MCF 10A (cell line): ENCODE data around the gene E2F7. TPM values are rescaled to one million over a fixed set of nuclear protein-coding genes. Genes with fewer than 3 reads are reported as not detected.
A peak's percentile ranks its signal among the peaks of the same experiment; 100 is the strongest.

ENCODE experiments used
- BruUV-seq: library from RNA; stranded (reverse); fragments of 400-500 nt; replicated peaks from 2 replicates; lab custom pipeline; 2021; lab: Mats Ljungman, UMichigan
- CTCF ChIA-PET: fragments of 300-600 bp; sonication (Branson Sonifier 250); formaldehyde crosslinking; extraction: SDS; loops from one replicate; lab custom pipeline; 2021; ENCODE audit warnings: antibody characterized with exemption, inconsistent platforms; lab: Yijun Ruan, JAX
- POLR2A ChIA-PET: fragments of 300-600, 350-650 bp; sonication (Branson Sonifier 250); formaldehyde crosslinking; extraction: SDS; loops from one replicate; lab custom pipeline; 2020; ENCODE audit warnings: antibody characterized with exemption, inconsistent platforms; lab: Yijun Ruan, JAX
- DNase-seq: peaks from one replicate; pipeline ENCODE4 v3.0.0-alpha.2; 2018; ENCODE audit not compliant: unreplicated experiment
- H3K27ac Mint-ChIP-seq: one replicate; pipeline ENCODE4 v1.8.0; 2022; ENCODE audit warnings: mild to moderate bottlenecking, low read depth, mixed read lengths; ENCODE audit not compliant: unreplicated experiment
- H3K27me3 Mint-ChIP-seq: one replicate; pipeline ENCODE4 v1.8.0; 2022; ENCODE audit warnings: mixed read lengths; ENCODE audit not compliant: insufficient read depth, unreplicated experiment
- H3K36me3 Mint-ChIP-seq: one replicate; pipeline ENCODE4 v1.8.0; 2022; ENCODE audit warnings: mild to moderate bottlenecking, moderate library complexity, mixed read lengths; ENCODE audit not compliant: insufficient read depth, unreplicated experiment
- H3K4me1 Mint-ChIP-seq: one replicate; pipeline ENCODE4 v1.8.0; 2022; ENCODE audit warnings: mixed read lengths; ENCODE audit not compliant: insufficient read depth, unreplicated experiment
- H3K4me3 Mint-ChIP-seq: one replicate; pipeline ENCODE4 v1.8.0; 2022; ENCODE audit warnings: mild to moderate bottlenecking, moderate library complexity, mixed read lengths; ENCODE audit not compliant: unreplicated experiment
- H3K9me3 Mint-ChIP-seq: one replicate; pipeline ENCODE4 v1.8.0; 2022; ENCODE audit warnings: mixed read lengths; ENCODE audit not compliant: unreplicated experiment
- intact Hi-C: fragments of 100-400 bp; cut with micrococcal nuclease; formaldehyde crosslinking; loops from 2 replicates; pipeline ENCODE4 v1.14.1; 2022
- total RNA-seq: library from RNA; stranded (reverse); gene quantifications from 2 replicates; pipeline ENCODE4 v1.2.3, GENCODE V29; 2022
- TF ChIP-seq, protein P1 (sequence below): fragments of 200-600 bp; IDR thresholded peaks from one replicate; pipeline ENCODE4 v1.8.0; 2022; ENCODE audit warnings: antibody characterized with exemption, mild to moderate bottlenecking; ENCODE audit not compliant: unreplicated experiment

Gene E2F7
- total RNA-seq, 1 experiment from 2014 or later, result 34.4 TPM

DNA sequence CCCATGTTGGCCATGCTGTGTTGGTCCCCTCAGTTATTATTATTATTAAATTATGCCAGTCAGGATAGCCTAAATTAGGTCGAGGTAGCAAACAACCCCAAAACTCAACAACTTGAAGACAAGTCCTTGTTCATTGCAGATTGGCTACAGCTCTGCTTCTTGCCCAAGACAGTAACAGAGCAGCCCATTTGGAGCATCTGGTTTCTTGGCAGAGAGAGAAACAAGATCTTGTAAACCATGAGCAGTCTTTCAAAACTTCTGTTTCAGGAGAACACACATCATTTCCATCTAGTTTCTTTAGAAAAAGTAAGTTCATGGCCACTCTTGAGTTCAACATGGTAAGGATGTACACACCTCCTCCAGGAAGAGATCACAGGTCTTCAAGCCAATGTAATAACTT lies 52.3 kb downstream of the E2F7 start:
- Mint-ChIP-seq H3K36me3 (peaks cover 3% of the 10 kb centered on the region), H3K27ac (no peak overlapping the region), H3K27me3 (no peaks in the 10 kb centered on the region), H3K4me3 (no peak overlapping the region), H3K4me1 (peaks cover 4% of the 10 kb centered on the region), H3K9me3 (no peaks in the 10 kb centered on the region)
- ChIA-PET CTCF (interaction anchor here (1.0 to 11.6 kb wide), 6 partner anchors 47 to 392 kb away, joined by 3 to 200 read pairs (median 4); no protein-coding TSS in a partner anchor), POLR2A (interaction anchor here (0.6 to 1.3 kb wide), 2 partner anchors 21 to 61 kb away, joined by 3 read pairs; no protein-coding TSS in a partner anchor)
- no TSS peak for BruUV-seq
- DNase-seq, result no peak
- TF ChIP-seq, protein P1, sequence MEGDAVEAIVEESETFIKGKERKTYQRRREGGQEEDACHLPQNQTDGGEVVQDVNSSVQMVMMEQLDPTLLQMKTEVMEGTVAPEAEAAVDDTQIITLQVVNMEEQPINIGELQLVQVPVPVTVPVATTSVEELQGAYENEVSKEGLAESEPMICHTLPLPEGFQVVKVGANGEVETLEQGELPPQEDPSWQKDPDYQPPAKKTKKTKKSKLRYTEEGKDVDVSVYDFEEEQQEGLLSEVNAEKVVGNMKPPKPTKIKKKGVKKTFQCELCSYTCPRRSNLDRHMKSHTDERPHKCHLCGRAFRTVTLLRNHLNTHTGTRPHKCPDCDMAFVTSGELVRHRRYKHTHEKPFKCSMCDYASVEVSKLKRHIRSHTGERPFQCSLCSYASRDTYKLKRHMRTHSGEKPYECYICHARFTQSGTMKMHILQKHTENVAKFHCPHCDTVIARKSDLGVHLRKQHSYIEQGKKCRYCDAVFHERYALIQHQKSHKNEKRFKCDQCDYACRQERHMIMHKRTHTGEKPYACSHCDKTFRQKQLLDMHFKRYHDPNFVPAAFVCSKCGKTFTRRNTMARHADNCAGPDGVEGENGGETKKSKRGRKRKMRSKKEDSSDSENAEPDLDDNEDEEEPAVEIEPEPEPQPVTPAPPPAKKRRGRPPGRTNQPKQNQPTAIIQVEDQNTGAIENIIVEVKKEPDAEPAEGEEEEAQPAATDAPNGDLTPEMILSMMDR, result no peak
- intact Hi-C loops, result loop anchor here (10.0 kb wide), 1 partner anchor 188 kb away; no protein-coding TSS in a partner anchor

DNA sequence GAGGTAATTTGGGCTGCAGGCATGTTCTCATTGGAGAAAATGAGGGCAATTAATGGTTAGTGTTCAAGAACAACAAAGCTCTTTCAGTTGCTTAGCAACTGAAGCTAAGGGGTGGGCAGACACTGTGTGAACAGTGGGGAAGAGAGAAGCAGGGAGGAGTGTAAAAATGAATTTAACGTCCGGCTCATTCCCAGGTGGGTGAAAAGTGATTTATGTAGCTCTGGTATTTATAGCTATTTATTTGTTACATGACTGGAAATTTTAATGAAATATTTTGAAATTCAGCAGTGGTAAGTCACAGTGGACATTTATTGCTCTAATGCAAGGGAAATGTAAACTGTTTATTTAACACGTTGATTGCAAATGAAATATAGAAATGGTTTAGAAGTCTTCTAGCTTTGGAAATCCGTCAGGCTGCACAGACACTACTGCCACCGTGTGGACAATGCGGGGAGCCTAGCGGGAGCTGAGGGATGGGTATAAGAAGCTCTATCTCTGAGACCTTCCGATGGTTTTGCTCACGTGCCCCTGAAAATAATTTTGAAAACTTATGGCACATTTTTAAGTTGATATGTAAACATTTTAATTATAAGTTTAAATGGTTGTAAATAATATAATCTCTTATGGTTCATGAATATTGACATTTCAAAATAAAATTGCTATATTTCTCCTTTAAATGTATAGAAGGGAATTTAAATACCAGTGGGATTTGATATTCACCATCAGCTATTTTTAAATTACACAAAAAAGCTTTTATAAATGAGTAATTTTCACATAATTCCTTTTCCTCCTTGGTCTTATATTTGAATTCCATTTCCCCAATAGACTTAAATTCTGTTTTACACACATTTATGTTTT lies 54.4 kb downstream of the E2F7 start:
- no peaks in the 10 kb centered on the region for H3K9me3 Mint-ChIP-seq
- POLR2A ChIA-PET, result interaction anchor here (0.6 to 1.0 kb wide), 7 partner anchors 44 to 211 kb away, joined by 3 to 5 read pairs (median 4); no protein-coding TSS in a partner anchor
- peak; percentile 79 for DNase-seq
- intact Hi-C loops, result loop anchor here (1.0 to 10.0 kb wide), 4 partner anchors 58 to 390 kb away; partner anchors contain the start of gene CSRP2
- CTCF ChIA-PET, result interaction anchor here (0.6 to 11.6 kb wide), 74 partner anchors 10 to 922 kb away, joined by 3 to 200 read pairs (median 4); partner anchors contain the start of gene CSRP2
- H3K27ac Mint-ChIP-seq, result no peak overlapping the region
- no peak overlapping the region for H3K4me3 Mint-ChIP-seq
- TF ChIP-seq, protein P1, result peak; percentile 86
- peaks cover 4% of the 10 kb centered on the region for H3K4me1 Mint-ChIP-seq
- no peaks in the 10 kb centered on the region for H3K36me3 Mint-ChIP-seq
- no TSS peak for BruUV-seq
- H3K27me3 Mint-ChIP-seq, result no peaks in the 10 kb centered on the region

DNA sequence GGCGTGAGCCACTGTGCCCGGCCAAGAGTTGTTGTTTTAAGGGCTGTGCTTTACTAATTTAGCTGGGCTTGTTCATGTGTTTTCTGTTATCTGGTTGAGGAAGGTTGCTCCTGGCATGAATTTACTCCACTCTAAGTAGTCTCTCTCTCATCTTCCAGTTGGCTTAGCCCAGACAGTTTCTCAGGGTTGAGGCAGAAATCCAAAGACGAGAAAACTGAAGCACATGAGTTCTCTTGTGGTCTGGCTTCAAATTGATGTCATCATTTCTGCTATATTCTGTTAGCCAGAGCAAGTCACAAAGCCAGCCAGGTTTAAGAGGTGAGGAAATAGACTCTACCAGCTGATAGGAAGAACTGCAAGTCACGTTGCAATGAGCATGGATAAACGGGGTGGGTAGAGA lies 57.9 kb downstream of the E2F7 start:
- intact Hi-C loops, result no loop called here
- CTCF ChIA-PET, result interaction anchor here (0.9 to 11.6 kb wide), 6 partner anchors 25 to 386 kb away, joined by 3 to 200 read pairs (median 4); no protein-coding TSS in a partner anchor
- H3K27me3 Mint-ChIP-seq, result no peaks in the 10 kb centered on the region
- H3K36me3 Mint-ChIP-seq, result no peaks in the 10 kb centered on the region
- no peak for DNase-seq
- no TSS peak for BruUV-seq
- H3K4me1 Mint-ChIP-seq, result peaks cover 4% of the 10 kb centered on the region
- H3K4me3 Mint-ChIP-seq, result no peak overlapping the region
- TF ChIP-seq, protein P1, result no peak
- no peak overlapping the region for H3K27ac Mint-ChIP-seq
- H3K9me3 Mint-ChIP-seq, result no peaks in the 10 kb centered on the region
- POLR2A ChIA-PET, result interaction anchor here (1.3 kb wide), 1 partner anchor 42 kb away, joined by 3 read pairs; no protein-coding TSS in a partner anchor

DNA sequence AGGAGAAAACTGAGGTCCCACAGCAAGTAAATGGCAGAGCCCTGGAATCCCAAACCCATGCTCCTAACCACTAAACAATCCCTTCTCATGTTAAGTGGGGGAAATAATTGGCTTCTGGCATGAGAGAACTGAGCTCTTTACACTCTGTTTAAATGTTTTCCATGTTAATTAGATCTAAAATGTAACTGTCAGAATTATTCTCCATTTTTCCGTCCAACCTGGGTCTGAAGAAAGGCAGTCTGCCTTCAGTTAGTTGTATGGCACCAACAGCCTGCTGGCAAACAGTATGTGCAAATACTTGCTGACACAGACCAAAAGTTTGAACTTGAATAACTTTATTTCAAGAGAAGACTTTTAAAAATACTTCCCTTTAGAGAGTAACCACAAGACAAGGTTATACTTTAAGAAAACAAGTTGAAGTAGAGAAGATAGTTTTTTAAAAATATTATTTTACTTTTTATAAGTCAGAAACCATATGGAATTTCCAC lies 59.7 kb downstream of the E2F7 start:
- Mint-ChIP-seq H3K9me3 (no peaks in the 10 kb centered on the region), H3K27ac (no peak overlapping the region), H3K36me3 (no peaks in the 10 kb centered on the region), H3K4me1 (peaks cover 3% of the 10 kb centered on the region), H3K27me3 (no peaks in the 10 kb centered on the region), H3K4me3 (no peak overlapping the region)
- TF ChIP-seq, protein P1, result no peak
- no peak for DNase-seq
- BruUV-seq, result no TSS peak
- ChIA-PET POLR2A (interaction anchor here (0.7 kb wide), 1 partner anchor 122 kb away, joined by 3 read pairs; no protein-coding TSS in a partner anchor), CTCF (interaction anchor here (0.6 to 11.6 kb wide), 6 partner anchors 37 to 383 kb away, joined by 3 to 200 read pairs (median 4); no protein-coding TSS in a partner anchor)
- intact Hi-C loops, result no loop called here
